MM.1S (cell line): Measurements from ENCODE around the gene SLC38A3.

ENCODE experiments used
- EZH2 ChIP-seq: fragments of 300-600 bp; sonication (generic); optimal IDR thresholded peaks from 2 replicates; pipeline ENCODE3; 2017; ENCODE audit warnings: low read depth, mild to moderate bottlenecking, antibody characterized with exemption, low read length, mixed read lengths
- TF ChIP-seq, protein P1 (sequence below): fragments of 300-600 bp; sonication (generic); IDR thresholded peaks from 2 replicates; pipeline ENCODE4 v1.5.1; 2016; ENCODE audit warnings: antibody characterized with exemption, low read length, mixed read lengths

DNA sequence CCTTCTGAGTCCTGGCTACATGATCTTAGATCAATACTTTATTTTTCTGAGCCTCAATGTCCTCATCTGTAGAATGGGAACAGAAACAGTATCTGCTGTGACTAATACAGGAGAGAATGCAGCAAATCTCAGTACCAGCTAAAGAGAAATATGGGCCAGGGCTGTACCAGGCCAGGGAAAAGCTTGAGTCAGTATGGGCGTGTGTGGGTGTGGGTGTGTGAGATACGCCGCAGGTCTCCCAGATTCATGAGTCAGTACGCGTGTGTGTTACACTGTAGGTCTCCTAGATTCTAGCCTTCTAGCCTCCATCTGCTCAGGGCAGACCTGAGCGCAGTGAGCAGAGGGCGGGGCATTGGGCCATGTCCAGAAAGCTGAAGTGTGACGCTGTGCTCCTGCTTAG lies 46.1 kb downstream of the SLC38A3 start:
- TF ChIP-seq, protein P1, sequence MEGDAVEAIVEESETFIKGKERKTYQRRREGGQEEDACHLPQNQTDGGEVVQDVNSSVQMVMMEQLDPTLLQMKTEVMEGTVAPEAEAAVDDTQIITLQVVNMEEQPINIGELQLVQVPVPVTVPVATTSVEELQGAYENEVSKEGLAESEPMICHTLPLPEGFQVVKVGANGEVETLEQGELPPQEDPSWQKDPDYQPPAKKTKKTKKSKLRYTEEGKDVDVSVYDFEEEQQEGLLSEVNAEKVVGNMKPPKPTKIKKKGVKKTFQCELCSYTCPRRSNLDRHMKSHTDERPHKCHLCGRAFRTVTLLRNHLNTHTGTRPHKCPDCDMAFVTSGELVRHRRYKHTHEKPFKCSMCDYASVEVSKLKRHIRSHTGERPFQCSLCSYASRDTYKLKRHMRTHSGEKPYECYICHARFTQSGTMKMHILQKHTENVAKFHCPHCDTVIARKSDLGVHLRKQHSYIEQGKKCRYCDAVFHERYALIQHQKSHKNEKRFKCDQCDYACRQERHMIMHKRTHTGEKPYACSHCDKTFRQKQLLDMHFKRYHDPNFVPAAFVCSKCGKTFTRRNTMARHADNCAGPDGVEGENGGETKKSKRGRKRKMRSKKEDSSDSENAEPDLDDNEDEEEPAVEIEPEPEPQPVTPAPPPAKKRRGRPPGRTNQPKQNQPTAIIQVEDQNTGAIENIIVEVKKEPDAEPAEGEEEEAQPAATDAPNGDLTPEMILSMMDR: no peak
- TF ChIP-seq EZH2: no peak
